ENCODE data around the gene RNF213. TPM values are rescaled to one million over a fixed set of nuclear protein-coding genes. Genes with fewer than 3 reads are reported as not detected.

Gene RNF213
- total RNA-seq, 1 donor from 2014 or later: 120 TPM

DNA sequence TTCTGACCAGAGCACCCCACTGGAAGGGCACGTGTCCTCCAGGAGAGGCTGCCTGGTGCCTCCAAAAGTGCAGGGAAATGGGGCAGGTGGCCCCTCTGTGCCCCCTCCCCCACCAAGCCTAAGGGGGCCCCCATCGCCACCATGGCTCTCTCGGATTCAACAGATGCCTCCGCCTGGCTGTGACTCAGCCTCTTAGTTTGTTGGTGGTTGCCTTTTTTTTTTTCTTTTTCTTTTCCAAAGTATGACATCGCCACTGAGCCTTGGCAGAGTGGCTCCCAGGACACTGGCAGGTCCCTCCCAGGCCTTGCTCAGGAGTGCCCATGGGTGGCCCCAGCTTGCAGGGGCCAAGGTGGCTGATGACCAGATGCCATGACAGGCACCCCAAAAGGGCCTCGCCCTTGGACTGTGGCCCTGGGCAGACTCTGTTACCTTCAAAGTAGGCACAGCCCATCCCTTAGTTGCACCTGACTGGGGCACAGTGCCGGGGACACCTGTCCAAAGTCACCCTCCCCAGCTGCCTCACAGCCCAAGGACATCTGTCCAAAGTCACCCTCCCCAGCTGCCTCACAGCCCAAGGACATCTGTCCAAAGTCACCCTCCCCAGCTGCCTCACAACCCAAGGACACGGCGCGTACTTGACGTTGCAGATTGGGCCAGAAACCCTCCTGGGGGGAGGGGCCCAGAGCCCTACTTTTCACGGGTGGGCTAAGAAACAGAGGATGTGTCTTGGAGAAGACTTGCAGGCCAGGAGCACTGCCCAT, 186.2 kb downstream of the RNF213 start:
- no peak overlapping the region for H3K4me3 Mint-ChIP-seq (ENCODE audit: unreplicated experiment)
- peaks cover 2% of the 10 kb centered on the region for H3K4me1 Mint-ChIP-seq (ENCODE audit: low read depth, unreplicated experiment)

DNA sequence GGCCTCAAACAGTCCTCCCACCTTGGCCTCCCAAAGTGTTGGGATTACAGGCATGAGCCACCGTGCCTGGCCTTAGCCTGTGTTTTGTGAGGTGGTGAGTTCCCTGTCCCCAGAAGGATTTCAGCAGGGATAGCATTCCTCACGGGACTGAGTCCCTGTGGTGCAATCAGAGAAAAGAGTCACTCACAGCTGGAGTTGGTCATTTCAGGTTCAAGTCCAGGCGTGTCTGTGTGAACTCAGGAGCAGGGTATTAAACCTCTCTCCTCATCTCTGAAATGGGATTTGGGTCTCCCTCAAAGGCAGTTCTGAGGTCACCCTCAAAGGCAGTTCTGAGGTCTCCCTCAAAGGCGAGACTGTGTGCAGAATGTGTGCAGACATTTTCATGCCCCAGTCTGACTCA, 187.1 kb downstream of the RNF213 start:
- H3K27ac Mint-ChIP-seq (ENCODE audit: unreplicated experiment): no peak overlapping the region
- H3K9me3 Mint-ChIP-seq (ENCODE audit: unreplicated experiment): no peaks in the 10 kb centered on the region
- H3K4me2 ChIP-seq (ENCODE audit: low read length): no peak overlapping the region
- no peak overlapping the region for H3K4me3 Mint-ChIP-seq (ENCODE audit: unreplicated experiment)
- H3K9me3 ChIP-seq (ENCODE audit: insufficient read depth, low read depth, low read length): no peaks in the 10 kb centered on the region
- no peak for DNase-seq (ENCODE audit: low read depth)
- TF ChIP-seq, protein P1, sequence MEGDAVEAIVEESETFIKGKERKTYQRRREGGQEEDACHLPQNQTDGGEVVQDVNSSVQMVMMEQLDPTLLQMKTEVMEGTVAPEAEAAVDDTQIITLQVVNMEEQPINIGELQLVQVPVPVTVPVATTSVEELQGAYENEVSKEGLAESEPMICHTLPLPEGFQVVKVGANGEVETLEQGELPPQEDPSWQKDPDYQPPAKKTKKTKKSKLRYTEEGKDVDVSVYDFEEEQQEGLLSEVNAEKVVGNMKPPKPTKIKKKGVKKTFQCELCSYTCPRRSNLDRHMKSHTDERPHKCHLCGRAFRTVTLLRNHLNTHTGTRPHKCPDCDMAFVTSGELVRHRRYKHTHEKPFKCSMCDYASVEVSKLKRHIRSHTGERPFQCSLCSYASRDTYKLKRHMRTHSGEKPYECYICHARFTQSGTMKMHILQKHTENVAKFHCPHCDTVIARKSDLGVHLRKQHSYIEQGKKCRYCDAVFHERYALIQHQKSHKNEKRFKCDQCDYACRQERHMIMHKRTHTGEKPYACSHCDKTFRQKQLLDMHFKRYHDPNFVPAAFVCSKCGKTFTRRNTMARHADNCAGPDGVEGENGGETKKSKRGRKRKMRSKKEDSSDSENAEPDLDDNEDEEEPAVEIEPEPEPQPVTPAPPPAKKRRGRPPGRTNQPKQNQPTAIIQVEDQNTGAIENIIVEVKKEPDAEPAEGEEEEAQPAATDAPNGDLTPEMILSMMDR (IDR thresholded peaks at IDR 0.05; ENCODE audit: insufficient read depth, low read depth, low read length): no peak
- no peak for TF ChIP-seq EZH2 (IDR thresholded peaks at IDR 0.05; ENCODE audit: insufficient read depth, low read length)
- H3K36me3 ChIP-seq (ENCODE audit: insufficient read depth, low read length): no peaks in the 10 kb centered on the region
- H3K36me3 Mint-ChIP-seq (ENCODE audit: low read depth, unreplicated experiment): peaks cover 4% of the 10 kb centered on the region
- peaks cover 2% of the 10 kb centered on the region for H3K4me1 Mint-ChIP-seq (ENCODE audit: low read depth, unreplicated experiment)
- peaks cover 10% of the 10 kb centered on the region for H3K27me3 Mint-ChIP-seq (ENCODE audit: low read depth, unreplicated experiment)
- H4K20me1 ChIP-seq (ENCODE audit: insufficient read depth, low read length): no peaks in the 10 kb centered on the region
- no peak overlapping the region for H3K4me3 ChIP-seq (ENCODE audit: insufficient read depth, low read depth, low read length)
- no peaks in the 10 kb centered on the region for H3K4me1 ChIP-seq (ENCODE audit: insufficient read depth, low read length)
- no peak for FAIRE-seq
- H3K27ac ChIP-seq (ENCODE audit: low read depth, low read length): no peak overlapping the region
- no peak overlapping the region for H3K9ac ChIP-seq (ENCODE audit: low read length)
- H2AFZ ChIP-seq (ENCODE audit: low read depth, low read length): no peak overlapping the region
- no peaks in the 10 kb centered on the region for H3K79me2 ChIP-seq (ENCODE audit: insufficient read depth, low read length)
- peaks cover 13% of the 10 kb centered on the region for H3K27me3 ChIP-seq (ENCODE audit: insufficient read depth, low read length)

More for the DNA sequence above, 186.2 kb downstream of the RNF213 start:
- peak overlapping the region; percentile 69 for H3K27ac Mint-ChIP-seq (ENCODE audit: unreplicated experiment)
- Histone ChIP-seq H3K9me3 (ENCODE audit: insufficient read depth, low read depth, low read length) (no peaks in the 10 kb centered on the region), H3K4me2 (ENCODE audit: low read length) (no peak overlapping the region), H3K9ac (ENCODE audit: low read length) (no peak overlapping the region), H3K27ac (ENCODE audit: low read depth, low read length) (no peak overlapping the region), H3K4me3 (ENCODE audit: insufficient read depth, low read depth, low read length) (no peak overlapping the region), H3K79me2 (ENCODE audit: insufficient read depth, low read length) (no peaks in the 10 kb centered on the region), H3K4me1 (ENCODE audit: insufficient read depth, low read length) (no peaks in the 10 kb centered on the region), H2AFZ (ENCODE audit: low read depth, low read length) (no peak overlapping the region), H3K27me3 (ENCODE audit: insufficient read depth, low read length) (peaks cover 16% of the 10 kb centered on the region), H3K36me3 (ENCODE audit: insufficient read depth, low read length) (no peaks in the 10 kb centered on the region), H4K20me1 (ENCODE audit: insufficient read depth, low read length) (no peaks in the 10 kb centered on the region)
- TF ChIP-seq EZH2 (IDR thresholded peaks at IDR 0.05; ENCODE audit: insufficient read depth, low read length): no peak
- TF ChIP-seq, protein P1 (IDR thresholded peaks at IDR 0.05; ENCODE audit: insufficient read depth, low read depth, low read length): no peak
- H3K9me3 Mint-ChIP-seq (ENCODE audit: unreplicated experiment): no peaks in the 10 kb centered on the region
- peaks cover 4% of the 10 kb centered on the region for H3K36me3 Mint-ChIP-seq (ENCODE audit: low read depth, unreplicated experiment)
- no peak for FAIRE-seq
- DNase-seq (ENCODE audit: low read depth): no peak
- peaks cover 15% of the 10 kb centered on the region for H3K27me3 Mint-ChIP-seq (ENCODE audit: low read depth, unreplicated experiment)

Small RNA genes within 50 kb of the gene (microRNA-seq; reads per million reads assigned to microRNA genes)
- not detected for gene MIR4730

Other genes with a start within 250 kb of the RNF213 start
- gene TBC1D16, start 225.0 kb upstream of the RNF213 start, total RNA-seq: 37.6 and 45.1 TPM in 2 replicates
- 5.0 and 7.0 TPM in 2 replicates for gene CCDC40, start 224.2 kb upstream of the RNF213 start, total RNA-seq
- 46.9 and 47.7 TPM in 2 replicates for gene GAA, start 159.3 kb upstream of the RNF213 start, total RNA-seq
- 87.5 and 89.9 TPM in 2 replicates for gene EIF4A3, start 113.7 kb upstream of the RNF213 start, total RNA-seq
- gene CARD14, start 90.8 kb upstream of the RNF213 start, total RNA-seq: 0.29 TPM in 1 of 2 replicates, not detected in the other
- gene SGSH, start 40.5 kb upstream of the RNF213 start, total RNA-seq: 24.0 and 26.0 TPM in 2 replicates
- 15.3 and 16.1 TPM in 2 replicates for gene SLC26A11, start 40.4 kb upstream of the RNF213 start, total RNA-seq
- gene ENDOV, start 154.3 kb downstream of the RNF213 start, total RNA-seq: 20.7 and 30.8 TPM in 2 replicates
- 0.43 and 0.48 TPM in 2 replicates for gene NPTX1, start 215.8 kb downstream of the RNF213 start, total RNA-seq